DND-41 (cell line): ENCODE data around the gene TBC1D10A.

ENCODE experiments used
- ATAC-seq: fragments of 200-7000 bp; cut with Tn5 transposase; 3 replicates; pipeline ENCODE4 v1.9.1; 2021; ENCODE audit warnings: low read depth; ENCODE audit not compliant: insufficient read depth
- DNase-seq: peaks from one replicate; pipeline ENCODE4 v3.0.0-alpha.2; 2020
- H2AFZ ChIP-seq: 2 replicates; pipeline ENCODE4 v1.6.0; 2012; ENCODE audit warnings: low read depth, low read length
- H3K27ac ChIP-seq: 2 replicates; pipeline ENCODE4 v1.5.1; 2012; ENCODE audit warnings: low read length, inconsistent platforms
- H3K27me3 ChIP-seq: fragments of 200-600 bp; sonication (generic); 2 replicates; pipeline ENCODE4 v1.6.0; 2012; ENCODE audit warnings: low read length, mild to moderate bottlenecking, inconsistent platforms; ENCODE audit not compliant: insufficient read depth, poor library complexity
- H3K36me3 ChIP-seq: 2 replicates; pipeline ENCODE4 v1.5.1; 2012; ENCODE audit warnings: low read length, inconsistent platforms; ENCODE audit not compliant: insufficient read depth
- H3K4me1 ChIP-seq: 2 replicates; pipeline ENCODE4 v1.5.1; 2012; ENCODE audit warnings: mild to moderate bottlenecking, low read length; ENCODE audit not compliant: insufficient read depth
- H3K4me2 ChIP-seq: 2 replicates; pipeline ENCODE4 v1.6.0; 2012; ENCODE audit warnings: mild to moderate bottlenecking, moderate library complexity, low read length, inconsistent platforms; ENCODE audit not compliant: insufficient read depth
- H3K4me3 ChIP-seq, 2 experiments: fragments of 200-600 bp in 1 of 2; shearing (Covaris generic) in 1 of 2; 2 replicates each; pipeline ENCODE4 v1.5.1; 2012 to 2016; ENCODE audit warnings: inconsistent platforms in 2 of 2, low read length in 2 of 2, mild to moderate bottlenecking in 2 of 2, low read depth in 1 of 2, moderate library complexity in 1 of 2
- H3K79me2 ChIP-seq: 2 replicates; pipeline ENCODE4 v1.6.0; 2012; ENCODE audit warnings: low read length, inconsistent platforms; ENCODE audit not compliant: insufficient read depth
- H3K9ac ChIP-seq: 2 replicates; pipeline ENCODE4 v1.6.0; 2012; ENCODE audit warnings: low read depth, mild to moderate bottlenecking, inconsistent platforms, low read length, moderate library complexity
- H3K9me3 ChIP-seq: 2 replicates; pipeline ENCODE4 v1.5.1; 2012; ENCODE audit warnings: low read length, moderate library complexity, mild to moderate bottlenecking, inconsistent platforms; ENCODE audit not compliant: insufficient read depth, severe bottlenecking
- H4K20me1 ChIP-seq: 2 replicates; pipeline ENCODE4 v1.6.0; 2012; ENCODE audit warnings: low read length; ENCODE audit not compliant: insufficient read depth
- EZH2 ChIP-seq: IDR thresholded peaks from 3 replicates; pipeline ENCODE4 v1.6.1; 2012; ENCODE audit warnings: borderline replicate concordance, low read depth, mild to moderate bottlenecking, moderate library complexity, low read length, inconsistent platforms; ENCODE audit not compliant: severe bottlenecking
- TF ChIP-seq, protein P1 (sequence below): IDR thresholded peaks from 2 replicates; pipeline ENCODE4 v1.5.1; 2012; ENCODE audit warnings: borderline replicate concordance, low read length, moderate library complexity, mild to moderate bottlenecking; ENCODE audit not compliant: poor library complexity, severe bottlenecking; ENCODE audit errors: extremely low read depth

TBC1D10A gene

DNA sequence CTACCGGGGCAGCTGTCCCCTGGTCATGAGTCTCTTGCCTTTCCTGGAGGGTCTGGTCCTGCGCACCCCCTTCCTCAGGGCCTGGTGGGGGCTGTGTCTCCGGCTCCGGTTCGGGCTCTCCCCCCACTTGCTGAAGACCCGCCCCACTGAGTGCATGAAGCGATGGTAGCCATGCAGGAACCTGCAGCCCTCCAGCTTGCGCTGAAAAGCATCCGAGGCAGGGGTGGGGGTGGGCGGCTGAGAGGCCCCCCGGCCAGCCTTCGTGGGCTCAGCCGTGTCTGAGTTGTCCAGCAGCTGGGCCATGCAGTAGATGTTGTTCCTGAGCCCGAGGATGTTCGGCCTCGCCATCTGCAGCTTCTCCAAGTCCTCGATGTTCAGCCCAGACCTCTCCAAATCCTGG, 62.9 kb downstream of the TBC1D10A start:
- TF ChIP-seq EZH2, result no peak
- TF ChIP-seq, protein P1, sequence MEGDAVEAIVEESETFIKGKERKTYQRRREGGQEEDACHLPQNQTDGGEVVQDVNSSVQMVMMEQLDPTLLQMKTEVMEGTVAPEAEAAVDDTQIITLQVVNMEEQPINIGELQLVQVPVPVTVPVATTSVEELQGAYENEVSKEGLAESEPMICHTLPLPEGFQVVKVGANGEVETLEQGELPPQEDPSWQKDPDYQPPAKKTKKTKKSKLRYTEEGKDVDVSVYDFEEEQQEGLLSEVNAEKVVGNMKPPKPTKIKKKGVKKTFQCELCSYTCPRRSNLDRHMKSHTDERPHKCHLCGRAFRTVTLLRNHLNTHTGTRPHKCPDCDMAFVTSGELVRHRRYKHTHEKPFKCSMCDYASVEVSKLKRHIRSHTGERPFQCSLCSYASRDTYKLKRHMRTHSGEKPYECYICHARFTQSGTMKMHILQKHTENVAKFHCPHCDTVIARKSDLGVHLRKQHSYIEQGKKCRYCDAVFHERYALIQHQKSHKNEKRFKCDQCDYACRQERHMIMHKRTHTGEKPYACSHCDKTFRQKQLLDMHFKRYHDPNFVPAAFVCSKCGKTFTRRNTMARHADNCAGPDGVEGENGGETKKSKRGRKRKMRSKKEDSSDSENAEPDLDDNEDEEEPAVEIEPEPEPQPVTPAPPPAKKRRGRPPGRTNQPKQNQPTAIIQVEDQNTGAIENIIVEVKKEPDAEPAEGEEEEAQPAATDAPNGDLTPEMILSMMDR, result no peak
- Histone ChIP-seq H3K79me2 (peaks cover 70% of the 10 kb centered on the region), H3K9me3 (no peaks in the 10 kb centered on the region), H3K4me3 (peak overlapping the region; percentile 70 to 85; a peak in 3 of 4 replicates), H3K9ac (peak overlapping the region; percentile 93), H3K27me3 (no peaks in the 10 kb centered on the region), H4K20me1 (peaks cover 38% of the 10 kb centered on the region), H3K27ac (peak overlapping the region; percentile 96), H3K4me2 (peak overlapping the region; percentile 99), H2AFZ (no peak overlapping the region), H3K4me1 (peaks cover 72% of the 10 kb centered on the region), H3K36me3 (peaks cover 62% of the 10 kb centered on the region)
- ATAC-seq (no peak), DNase-seq (peak; percentile 40)

DNA sequence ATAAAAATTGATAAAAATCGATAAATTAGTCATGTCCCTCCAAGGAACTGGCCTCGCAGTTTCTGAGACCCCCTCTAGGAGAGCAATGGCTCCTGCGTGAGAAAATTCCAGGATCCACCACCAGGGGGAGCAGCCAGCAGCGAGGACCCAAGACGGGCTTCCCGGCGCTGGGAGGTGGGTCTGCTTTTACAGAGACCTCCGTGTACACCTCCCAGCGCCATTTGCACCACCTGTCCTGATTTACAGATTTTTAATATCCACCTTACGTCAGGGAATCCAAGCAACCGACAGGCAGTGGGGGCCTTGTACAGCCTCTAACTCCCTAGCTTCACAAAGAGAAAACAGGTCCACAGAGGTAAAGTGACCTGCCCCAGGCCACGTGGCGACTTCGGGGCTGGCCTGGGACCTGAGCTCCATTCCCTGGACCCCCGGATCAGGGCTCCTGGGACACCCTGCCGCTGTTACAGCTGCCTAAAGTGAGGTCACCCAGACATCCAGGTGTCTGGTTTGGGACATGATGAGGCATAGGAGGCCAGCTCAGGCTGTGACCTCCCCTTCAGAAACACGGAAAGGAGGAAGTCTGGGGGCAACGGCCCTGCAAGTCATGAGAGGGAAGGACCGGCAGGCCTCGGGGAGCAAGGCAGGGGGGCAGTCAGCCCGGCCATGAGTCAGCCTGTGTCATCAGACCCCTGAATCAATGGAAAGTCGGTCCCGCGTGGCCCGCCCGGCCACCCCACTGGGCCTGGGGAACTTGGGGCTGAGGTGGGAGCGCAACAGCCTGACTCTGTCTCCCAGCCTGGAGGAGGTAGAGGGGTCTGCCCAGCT, 63.6 kb downstream of the TBC1D10A start:
- Histone ChIP-seq H2AFZ (no peak overlapping the region), H3K27ac (peak overlapping the region; percentile 96), H3K4me3 (peak overlapping the region; percentile 70 to 85; a peak in 3 of 4 replicates), H4K20me1 (peaks cover 38% of the 10 kb centered on the region), H3K79me2 (peaks cover 63% of the 10 kb centered on the region), H3K9ac (peak overlapping the region; percentile 93), H3K27me3 (no peaks in the 10 kb centered on the region), H3K4me2 (peak overlapping the region; percentile 99), H3K9me3 (no peaks in the 10 kb centered on the region), H3K36me3 (peaks cover 55% of the 10 kb centered on the region), H3K4me1 (peaks cover 64% of the 10 kb centered on the region)
- no peak for TF ChIP-seq EZH2
- TF ChIP-seq, protein P1, result peak; percentile 92
- peak; percentile 90 for DNase-seq
- peak; percentile 25 for ATAC-seq

DNA sequence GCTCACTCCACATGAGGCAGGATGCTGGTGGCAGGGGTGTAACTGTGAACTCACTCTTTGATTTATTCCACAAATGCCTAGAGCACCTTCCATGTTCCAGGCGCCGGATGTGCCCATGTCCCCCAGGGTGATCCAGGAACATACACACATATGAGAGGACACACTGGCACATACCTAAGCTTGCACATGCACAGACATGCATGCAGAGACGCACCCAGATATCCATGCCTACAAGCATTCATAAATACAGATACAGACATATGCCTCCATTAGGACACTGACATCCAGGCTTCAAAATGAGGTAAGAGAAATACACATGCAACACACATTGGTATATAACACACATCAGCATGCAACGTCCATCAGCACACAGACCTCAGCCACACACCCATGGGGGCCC, 64.6 kb downstream of the TBC1D10A start:
- Histone ChIP-seq H3K4me3 (peak overlapping the region in 1 of 2 experiments; percentile 85; a peak in 2 of 4 replicates), H2AFZ (no peak overlapping the region), H3K79me2 (peaks cover 53% of the 10 kb centered on the region), H3K9ac (peak overlapping the region; percentile 93; the same call in 1 of the 2 replicates), H4K20me1 (peaks cover 38% of the 10 kb centered on the region), H3K4me1 (peaks cover 55% of the 10 kb centered on the region), H3K27ac (peak overlapping the region; percentile 66), H3K27me3 (no peaks in the 10 kb centered on the region), H3K9me3 (no peaks in the 10 kb centered on the region), H3K4me2 (peak overlapping the region; percentile 99), H3K36me3 (peaks cover 51% of the 10 kb centered on the region)
- no peak for TF ChIP-seq EZH2
- TF ChIP-seq, protein P1, result no peak
- no peak for DNase-seq
- no peak for ATAC-seq
